IMR-90 (cell line): Measurements from ENCODE around the gene TRAF4. TPM values are rescaled to one million over a fixed set of nuclear protein-coding genes. Genes with fewer than 3 reads are reported as not detected.

Experiments
- ATAC-seq: fragments of 200-7000 bp; cut with Tn5 transposase; 2 replicates; pipeline ENCODE4 v1.9.1; 2020; ENCODE audit warnings: low read depth, mild to moderate bottlenecking, moderate library complexity
- BruUV-seq: library from RNA; stranded (reverse); fragments of 400-500 nt; replicated peaks from 2 replicates; lab custom pipeline; 2021; lab: Mats Ljungman, UMichigan
- CTCF ChIA-PET: fragments of 300-600 bp; formaldehyde crosslinking; extraction: SDS; loops from one replicate; lab custom pipeline; 2021; ENCODE audit warnings: antibody characterized with exemption; lab: Yijun Ruan, JAX
- POLR2A ChIA-PET: fragments of 300-600 bp; sonication (Branson Sonifier 250); formaldehyde crosslinking; loops from one replicate; lab custom pipeline; 2022; ENCODE audit warnings: antibody characterized with exemption; ENCODE audit not compliant: unreplicated experiment; lab: Charles Lee
- DNase-seq: peaks from one replicate; pipeline ENCODE4 v3.0.0; 2013
- H2AFZ ChIP-seq: replicated peaks from 2 replicates; pipeline ENCODE3; 2013; ENCODE audit warnings: low read length, mild to moderate bottlenecking; ENCODE audit not compliant: poor library complexity
- H2AK5ac ChIP-seq: 2 replicates; pipeline ENCODE4 v1.6.1; 2013; ENCODE audit warnings: low read depth, low read length, inconsistent platforms
- H2AK9ac ChIP-seq: replicated peaks from 2 replicates; pipeline ENCODE3; 2013; ENCODE audit warnings: mild to moderate bottlenecking, low read depth, low read length, moderate library complexity; ENCODE audit not compliant: poor library complexity
- H2BK120ac ChIP-seq: 2 replicates; pipeline ENCODE4 v1.6.1; 2013; ENCODE audit warnings: low read depth, low read length, inconsistent platforms
- H2BK15ac ChIP-seq: 3 replicates; pipeline ENCODE4 v1.6.1; 2013; ENCODE audit warnings: low read depth, low read length, inconsistent platforms
- H2BK20ac ChIP-seq: 2 replicates; pipeline ENCODE4 v1.6.1; 2013; ENCODE audit warnings: low read depth, mild to moderate bottlenecking, inconsistent platforms, low read length, moderate library complexity
- H2BK5ac ChIP-seq: 2 replicates; pipeline ENCODE4 v1.6.1; 2013; ENCODE audit warnings: mild to moderate bottlenecking, low read depth, low read length, inconsistent platforms; ENCODE audit not compliant: poor library complexity, severe bottlenecking
- H3K14ac ChIP-seq: replicated peaks from 2 replicates; pipeline ENCODE4 v1.6.1; 2013; ENCODE audit warnings: low read depth, low read length, inconsistent platforms
- H3K18ac ChIP-seq: 2 replicates; pipeline ENCODE4 v1.6.1; 2013; ENCODE audit warnings: low read depth, low read length, control low read depth
- H3K23ac ChIP-seq: 2 replicates; pipeline ENCODE4 v1.6.1; 2013; ENCODE audit warnings: low read depth, low read length, inconsistent platforms
- H3K27ac ChIP-seq: 2 replicates; pipeline ENCODE4 v1.5.1; 2013; ENCODE audit warnings: mild to moderate bottlenecking, control low read depth, low read length; ENCODE audit not compliant: insufficient read depth
- H3K27me3 ChIP-seq: 2 replicates; pipeline ENCODE4 v1.6.1; 2013; ENCODE audit warnings: low read length; ENCODE audit not compliant: control insufficient read depth, insufficient read depth
- H3K36me3 ChIP-seq: 2 replicates; pipeline ENCODE4 v1.6.1; 2013; ENCODE audit warnings: low read length, mixed read lengths; ENCODE audit not compliant: control insufficient read depth, insufficient read depth
- H3K4ac ChIP-seq: 2 replicates; pipeline ENCODE4 v1.6.1; 2013; ENCODE audit warnings: low read depth, low read length, inconsistent platforms
- H3K4me1 ChIP-seq: 2 replicates; pipeline ENCODE4 v1.6.1; 2013; ENCODE audit warnings: low read length, mixed read lengths; ENCODE audit not compliant: control insufficient read depth, insufficient read depth
- H3K4me2 ChIP-seq: 2 replicates; pipeline ENCODE4 v1.6.1; 2013; ENCODE audit warnings: low read depth, mild to moderate bottlenecking, control low read depth, low read length, moderate library complexity
- H3K4me3 ChIP-seq: 2 replicates; pipeline ENCODE4 v1.5.1; 2013; ENCODE audit warnings: low read depth, mild to moderate bottlenecking, control low read depth, low read length, moderate library complexity; ENCODE audit not compliant: insufficient read depth
- H3K56ac ChIP-seq: 2 replicates; pipeline ENCODE4 v1.6.1; 2013; ENCODE audit warnings: low read length, inconsistent platforms; ENCODE audit not compliant: insufficient read depth; ENCODE audit errors: extremely low read depth
- H3K79me1 ChIP-seq, 2 experiments: 2 replicates each; pipeline ENCODE4 v1.6.1; 2013; ENCODE audit warnings: low read length in 2 of 2, inconsistent platforms in 1 of 2, low read depth in 1 of 2
- H3K9ac ChIP-seq: 2 replicates; pipeline ENCODE4 v1.6.1; 2013; ENCODE audit warnings: low read depth, low read length, control low read depth
- H3K9me1 ChIP-seq: 2 replicates; pipeline ENCODE4 v1.6.1; 2013; ENCODE audit warnings: low read length, inconsistent platforms; ENCODE audit not compliant: insufficient read depth
- H3K9me3 ChIP-seq: 2 replicates; pipeline ENCODE4 v1.6.1; 2013; ENCODE audit warnings: low read length; ENCODE audit not compliant: control insufficient read depth, insufficient read depth
- H4K20me1 ChIP-seq: 2 replicates; pipeline ENCODE4 v1.6.1; 2013; ENCODE audit warnings: low read length, inconsistent platforms; ENCODE audit not compliant: insufficient read depth
- H4K5ac ChIP-seq: 2 replicates; pipeline ENCODE4 v1.6.1; 2013; ENCODE audit warnings: mild to moderate bottlenecking, low read depth, low read length, control low read depth
- H4K8ac ChIP-seq, 2 experiments: 2 replicates each; pipeline ENCODE4 v1.6.1; 2013; ENCODE audit warnings: low read depth in 2 of 2, low read length in 2 of 2, control low read depth in 1 of 2, inconsistent platforms in 1 of 2
- H4K91ac ChIP-seq: 2 replicates; pipeline ENCODE4 v1.6.1; 2013; ENCODE audit warnings: low read depth, low read length, inconsistent platforms; ENCODE audit not compliant: insufficient read depth
- CEBPB ChIP-seq: IDR thresholded peaks from 2 replicates; pipeline ENCODE4 v1.6.1; 2012; ENCODE audit warnings: low read depth, low read length, improper control_type of control experiment
- CHD1 ChIP-seq: IDR thresholded peaks from 2 replicates; pipeline ENCODE4 v1.6.1; 2012; ENCODE audit warnings: low read depth, low read length, improper control_type of control experiment
- MAZ ChIP-seq: IDR thresholded peaks from 2 replicates; pipeline ENCODE4 v1.6.1; 2012; ENCODE audit warnings: low read depth, mild to moderate bottlenecking, low read length, improper control_type of control experiment, moderate library complexity, borderline replicate concordance
- POLR2A ChIP-seq: IDR thresholded peaks from 2 replicates; pipeline ENCODE4 v1.6.1; 2012; ENCODE audit warnings: mild to moderate bottlenecking, low read depth, low read length
- RCOR1 ChIP-seq: IDR thresholded peaks from 2 replicates; pipeline ENCODE4 v1.6.1; 2012; ENCODE audit warnings: mild to moderate bottlenecking, low read length, improper control_type of control experiment; ENCODE audit not compliant: insufficient replicate concordance
- WGBS, 2 experiments: methylation state at CpG; one replicate each; pipeline versions ENCODE4 v1.1.5 to v1.1.7; 2013; ENCODE audit warnings: missing lambda C conversion rate in 2 of 2; ENCODE audit not compliant: insufficient read length in 1 of 2; ENCODE audit errors: extremely low coverage in 2 of 2; 5-methylcytosine and 5-hydroxymethylcytosine counted together
- dilution Hi-C: fragments of 300-500 bp; cut with HindIII; formaldehyde crosslinking; loops from one replicate; pipeline ENCODE4 v1.14.3; 2018; ENCODE audit warnings: low sequenced_read_pairs; ENCODE audit not compliant: unreplicated experiment
- in situ Hi-C: fragments of 300-500 bp; cut with MboI; formaldehyde crosslinking; loops from 3 replicates; pipeline ENCODE4 v1.14.3; 2019; ENCODE audit warnings: low sequenced_read_pairs, inconsistent platforms, mixed read lengths
- intact Hi-C: fragments of 100-400 bp; cut with micrococcal nuclease; formaldehyde crosslinking; loops from 2 replicates; pipeline ENCODE4 v1.10.0; 2022
- polyA plus RNA-seq, 3 experiments: library from polyadenylated mRNA; depleted of rRNA; stranded (reverse); fragments of >200 nt; gene quantifications; 2 replicates each; pipeline ENCODE4 v1.2.3, GENCODE V29; 2012; ENCODE audit warnings: low replicate concordance in 1 of 3
- total RNA-seq: library from RNA; depleted of rRNA; stranded (reverse); fragments of >200 nt; gene quantifications from 2 replicates; pipeline ENCODE4 v1.2.3, GENCODE V29; 2012

The TRAF4 gene
- total and polyA plus RNA-seq, 2 of the 4 experiments (the other 2 are of a cell fraction): 36.9 to 63.2 TPM

GRCh38 chr17:28746611-28747050 lies 2.8 kb downstream of the TRAF4 start:
- WGBS, 2 experiments: no CpG with 5 or more reads among the region's 5 CpGs
- H2BK5ac ChIP-seq: peak overlapping the region; percentile 13
- H3K56ac ChIP-seq: no peak overlapping the region
- peak overlapping the region; percentile 27; the same call in 1 of the 2 replicates for H2AK5ac ChIP-seq
- intact Hi-C loops: no loop called here
- no peak overlapping the region for H2BK20ac ChIP-seq
- no peak overlapping the region for H4K91ac ChIP-seq
- no peak overlapping the region for H3K23ac ChIP-seq
- no peaks in the 10 kb centered on the region for H3K9me3 ChIP-seq
- H3K27me3 ChIP-seq: no peaks in the 10 kb centered on the region
- H3K4me3 ChIP-seq: no peak overlapping the region
- no peak overlapping the region for H3K14ac ChIP-seq
- H4K20me1 ChIP-seq: peaks cover 73% of the 10 kb centered on the region
- peaks cover 15 to 70% of the 10 kb centered on the region in 2 experiments for H3K79me1 ChIP-seq
- peak overlapping the region; percentile 27; the same call in 1 of the 2 replicates for H3K4ac ChIP-seq
- ATAC-seq: no peak
- H3K9ac ChIP-seq: 0 out of 2 replicates have a peak overlapping the region, but pooled peaks have one; percentile 0
- no peak overlapping the region for H3K18ac ChIP-seq
- CTCF ChIA-PET: interaction anchor here (1.1 to 5.4 kb wide), 2 partner anchors 17 to 19 kb away, joined by 3 to 60 read pairs; partner anchors contain the start of genes NEK8 and TLCD1
- peaks cover 49% of the 10 kb centered on the region for H3K36me3 ChIP-seq
- H2BK15ac ChIP-seq: no peak overlapping the region
- TF ChIP-seq POLR2A (0 out of 2 replicates have a peak, but pooled peaks have one; percentile 1), CHD1 (no peak), MAZ (no peak), CEBPB (no peak), RCOR1 (no peak)
- dilution Hi-C loops: no loop called here
- no peak overlapping the region for H2BK120ac ChIP-seq
- no peak for DNase-seq
- H3K9me1 ChIP-seq: peaks cover 13% of the 10 kb centered on the region; the same call in 1 of the 2 replicates
- BruUV-seq: no TSS peak
- H4K5ac ChIP-seq: no peak overlapping the region
- H3K27ac ChIP-seq: no peak overlapping the region
- H3K4me2 ChIP-seq: peak overlapping the region; percentile 87; the same call in 1 of the 2 replicates
- peaks cover 16% of the 10 kb centered on the region for H3K4me1 ChIP-seq
- no peak overlapping the region for H4K8ac ChIP-seq
- H2AK9ac ChIP-seq: peak overlapping the region; percentile 99
- POLR2A ChIA-PET: interaction anchor here (0.6 to 1.1 kb wide), 2 partner anchors 20 to 1995 kb away, joined by 3 read pairs; no protein-coding TSS in a partner anchor
- in situ Hi-C loops: no loop called here
- no peak overlapping the region for H2AFZ ChIP-seq
